ENCODE data around the gene TMEM43.

The TMEM43 gene

DNA sequence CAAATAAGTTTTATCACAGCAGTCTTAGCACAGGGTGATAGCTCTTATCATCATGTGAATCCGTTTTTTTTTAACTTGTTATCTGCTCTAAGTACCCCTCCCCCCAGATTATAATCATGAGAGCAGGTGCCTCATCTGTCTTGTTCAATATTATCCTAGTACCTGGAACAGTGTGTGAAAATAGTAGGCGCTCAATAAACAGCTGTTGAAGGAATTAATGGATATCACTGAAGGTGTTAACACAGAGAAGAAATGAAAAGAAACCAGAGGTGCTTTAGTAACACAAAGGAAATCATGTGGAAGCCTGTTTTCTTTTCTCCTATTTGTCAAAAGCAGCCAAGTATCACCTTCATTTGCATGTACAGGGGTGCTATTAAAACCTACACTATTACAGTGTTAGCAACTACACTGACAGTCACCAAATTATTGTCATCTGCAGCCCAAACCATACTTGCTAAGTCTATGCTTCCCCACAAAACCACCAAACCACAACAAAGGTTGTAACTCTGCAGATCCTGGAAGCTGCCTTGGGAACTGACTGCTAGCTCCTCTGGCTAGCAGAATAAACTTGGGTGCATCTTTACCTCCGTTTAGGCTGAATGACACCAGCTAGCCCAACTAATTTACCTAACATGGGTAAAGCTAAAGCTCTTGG, 50.7 kb downstream of the TMEM43 start:
- TF ChIP-seq, protein P1, sequence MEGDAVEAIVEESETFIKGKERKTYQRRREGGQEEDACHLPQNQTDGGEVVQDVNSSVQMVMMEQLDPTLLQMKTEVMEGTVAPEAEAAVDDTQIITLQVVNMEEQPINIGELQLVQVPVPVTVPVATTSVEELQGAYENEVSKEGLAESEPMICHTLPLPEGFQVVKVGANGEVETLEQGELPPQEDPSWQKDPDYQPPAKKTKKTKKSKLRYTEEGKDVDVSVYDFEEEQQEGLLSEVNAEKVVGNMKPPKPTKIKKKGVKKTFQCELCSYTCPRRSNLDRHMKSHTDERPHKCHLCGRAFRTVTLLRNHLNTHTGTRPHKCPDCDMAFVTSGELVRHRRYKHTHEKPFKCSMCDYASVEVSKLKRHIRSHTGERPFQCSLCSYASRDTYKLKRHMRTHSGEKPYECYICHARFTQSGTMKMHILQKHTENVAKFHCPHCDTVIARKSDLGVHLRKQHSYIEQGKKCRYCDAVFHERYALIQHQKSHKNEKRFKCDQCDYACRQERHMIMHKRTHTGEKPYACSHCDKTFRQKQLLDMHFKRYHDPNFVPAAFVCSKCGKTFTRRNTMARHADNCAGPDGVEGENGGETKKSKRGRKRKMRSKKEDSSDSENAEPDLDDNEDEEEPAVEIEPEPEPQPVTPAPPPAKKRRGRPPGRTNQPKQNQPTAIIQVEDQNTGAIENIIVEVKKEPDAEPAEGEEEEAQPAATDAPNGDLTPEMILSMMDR (IDR thresholded peaks at IDR 0.05; ENCODE audit: low read depth, low read length), result no peak
- no peak for DNase-seq (ENCODE audit: extremely low read depth, low read depth)

DNA sequence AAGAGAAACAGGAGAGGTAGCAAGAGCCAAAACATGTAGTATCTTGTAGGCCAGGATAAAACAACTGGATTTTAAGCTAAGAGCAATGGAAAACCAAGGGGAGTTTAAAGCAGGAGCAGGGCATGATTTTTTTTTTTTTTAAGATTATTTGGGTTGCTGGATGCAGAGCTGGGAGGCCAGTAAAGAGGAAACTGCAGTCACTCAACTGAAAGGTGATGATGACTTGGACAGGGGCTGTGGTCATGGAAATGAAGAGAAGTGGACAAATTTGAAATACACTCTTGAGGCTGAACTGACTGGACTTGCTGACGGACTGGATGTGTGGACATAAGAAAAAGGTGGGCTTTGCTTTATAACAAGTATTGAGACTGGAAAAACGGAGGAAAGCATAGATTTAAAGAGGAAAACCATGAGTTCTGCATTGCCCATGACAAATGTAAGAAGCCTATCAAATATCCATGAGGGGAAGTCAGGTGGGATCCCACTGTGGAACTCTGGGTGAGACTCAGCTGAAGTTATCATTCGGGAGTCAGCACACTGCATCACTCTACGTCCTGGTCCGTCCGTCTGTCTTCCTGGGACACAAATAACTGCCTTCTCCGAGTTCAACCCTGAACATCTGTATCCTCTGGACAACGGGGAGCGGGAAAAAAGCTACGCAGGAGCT, 52.9 kb downstream of the TMEM43 start:
- no peak for DNase-seq (ENCODE audit: extremely low read depth, low read depth)
- TF ChIP-seq, protein P1 (IDR thresholded peaks at IDR 0.05; ENCODE audit: low read depth, low read length), result no peak

DNA sequence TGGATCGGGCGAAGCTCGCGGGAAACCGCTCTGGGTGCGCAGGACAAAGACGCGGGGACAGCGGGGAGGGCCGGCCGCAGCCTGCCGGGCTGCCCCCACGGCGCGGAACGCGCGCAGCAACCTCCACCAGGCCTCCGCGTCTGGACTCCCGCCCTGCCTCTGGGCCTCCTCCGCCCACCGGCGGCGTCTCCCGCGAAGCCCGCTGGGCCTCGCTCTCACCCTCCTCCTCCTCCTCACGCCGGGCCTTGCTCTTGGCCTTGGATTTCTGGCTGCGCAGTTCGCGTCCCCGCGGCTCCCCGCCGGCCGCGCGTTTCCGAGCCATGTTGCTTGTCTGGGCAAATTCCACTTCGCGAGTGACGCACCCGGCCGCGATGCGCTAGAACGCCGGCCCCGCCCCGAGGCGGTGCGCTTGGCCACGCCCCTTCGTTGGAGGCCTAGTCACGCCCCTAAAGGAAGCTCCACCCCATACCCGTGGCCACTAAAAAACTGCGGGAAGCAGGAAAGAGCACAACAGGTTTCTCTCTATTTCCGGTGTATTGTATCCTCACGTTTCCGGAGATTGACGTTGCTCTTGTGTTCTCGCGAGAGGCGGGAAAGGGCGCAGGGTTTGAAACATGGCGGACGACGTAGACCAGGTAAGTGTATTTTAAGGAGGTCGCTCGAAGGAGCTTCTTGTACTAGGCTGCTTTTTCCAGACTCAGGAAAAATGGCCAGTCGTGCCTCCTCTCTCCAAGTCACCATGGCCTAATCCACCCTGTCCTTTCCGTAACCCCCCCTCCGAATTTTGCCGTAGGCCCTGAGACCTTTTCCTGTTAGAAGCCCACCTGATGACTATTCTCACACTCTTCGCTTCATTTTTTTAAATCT, 53.6 kb downstream of the TMEM43 start, which contains the start of the genes LSM3 and XPC:
Gene LSM3, plus strand, starts transcription at position 571 of the 867 bp plus-strand sequence. Its CDS starts 44 bp downstream, at position 615.
Gene XPC, minus strand, starts transcription at position 355 of the 867 bp plus-strand sequence. Its CDS starts 33 bp downstream, at position 322.
- peak; percentile 99 for DNase-seq (ENCODE audit: extremely low read depth, low read depth)
- TF ChIP-seq, protein P1 (IDR thresholded peaks at IDR 0.05; ENCODE audit: low read depth, low read length), result no peak

DNA sequence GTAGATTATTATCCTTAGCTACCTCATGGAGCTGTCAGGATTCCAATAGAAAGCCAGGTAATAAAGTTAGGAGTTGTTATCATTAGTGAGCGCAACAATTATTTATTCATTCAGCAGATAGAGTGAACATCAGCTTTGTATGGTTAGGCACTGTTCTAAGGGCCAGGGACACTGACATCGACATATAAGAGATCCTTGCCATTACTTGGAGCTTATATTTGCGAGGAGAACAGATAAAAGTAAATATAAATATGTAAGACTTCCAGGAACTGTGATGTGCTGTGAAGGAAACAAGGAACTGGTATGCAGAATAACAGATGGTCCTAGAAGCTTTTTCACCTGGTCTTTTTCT, 54.2 kb downstream of the TMEM43 start:
- no peak for DNase-seq (ENCODE audit: extremely low read depth, low read depth)
- TF ChIP-seq, protein P1 (IDR thresholded peaks at IDR 0.05; ENCODE audit: low read depth, low read length), result no peak

DNA sequence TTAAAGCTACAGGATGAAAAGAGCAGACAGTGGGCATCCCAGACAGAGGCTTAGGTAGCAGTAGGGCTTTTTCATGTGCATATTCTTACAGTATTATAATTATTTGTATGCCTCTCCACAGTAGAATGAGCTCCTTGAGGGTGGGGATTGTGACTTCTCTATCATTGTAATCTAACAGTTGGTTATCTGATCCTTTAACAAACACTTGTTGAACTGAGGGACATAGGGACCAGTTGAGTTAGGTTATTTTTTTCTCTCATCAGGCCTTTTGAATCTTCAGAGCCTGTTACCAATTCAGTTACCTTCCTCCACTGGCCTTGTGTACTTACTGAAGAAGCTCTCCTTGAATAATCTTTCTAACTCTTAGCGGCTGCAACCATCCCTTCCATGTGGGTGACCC, 54.9 kb downstream of the TMEM43 start:
- TF ChIP-seq, protein P1 (IDR thresholded peaks at IDR 0.05; ENCODE audit: low read depth, low read length), result no peak
- no peak for DNase-seq (ENCODE audit: extremely low read depth, low read depth)

DNA sequence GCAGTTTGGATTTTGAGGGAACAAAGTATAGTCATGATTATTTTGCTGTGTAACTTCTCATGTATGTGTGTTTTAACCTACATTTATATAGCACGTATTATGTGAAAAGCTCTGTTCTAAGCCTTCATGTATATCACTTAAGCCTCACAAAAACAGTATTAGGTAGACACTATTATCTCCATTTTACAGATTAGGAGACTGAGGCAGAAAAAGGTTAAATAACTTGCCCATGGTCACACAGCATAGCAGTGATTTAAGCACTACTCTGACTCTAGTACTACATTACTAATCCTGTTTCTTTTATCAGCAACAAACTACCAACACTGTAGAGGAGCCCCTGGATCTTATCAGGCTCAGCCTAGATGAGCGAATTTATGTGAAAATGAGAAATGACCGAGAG, 56.4 kb downstream of the TMEM43 start:
- DNase-seq (ENCODE audit: extremely low read depth, low read depth), result no peak
- TF ChIP-seq, protein P1 (IDR thresholded peaks at IDR 0.05; ENCODE audit: low read depth, low read length), result no peak

All from AG09319 (cell line).